NCI-H82 treated with DMSO at 0.1 percent for 48 hours (cell line): ENCODE measurements around the gene TOMM22.

Source experiments
- DNase-seq: peaks from one replicate; lab custom pipeline; 2025; ENCODE audit not compliant: unreplicated experiment; lab: John Stamatoyannopoulos, UW

The TOMM22 gene

GRCh38 chr22:38713921-38714320 is 32.2 kb downstream of the TOMM22 start:
- no peak for DNase-seq

GRCh38 chr22:38715176-38715764 is 33.5 kb downstream of the TOMM22 start:
- no peak for DNase-seq

- DNase-seq = no peak
Observed at GRCh38 chr22:38715852-38716251, 34.1 kb downstream of the TOMM22 start.

- DNase-seq = no peak
Observed at GRCh38 chr22:38716271-38716670, 34.5 kb downstream of the TOMM22 start.

GRCh38 chr22:38716826-38717225 is 35.1 kb downstream of the TOMM22 start:
- no peak for DNase-seq

- no peak for DNase-seq
Observed at GRCh38 chr22:38717244-38717643, 35.5 kb downstream of the TOMM22 start.

GRCh38 chr22:38718414-38718813 is 36.7 kb downstream of the TOMM22 start:
- DNase-seq = no peak

GRCh38 chr22:38719196-38719595 is 37.4 kb downstream of the TOMM22 start:
- no peak for DNase-seq

- no peak for DNase-seq
Observed at GRCh38 chr22:38720350-38720749, 38.6 kb downstream of the TOMM22 start.

- no peak for DNase-seq
Observed at GRCh38 chr22:38721551-38721950, 39.8 kb downstream of the TOMM22 start.

GRCh38 chr22:38724176-38724575 is 42.4 kb downstream of the TOMM22 start:
- DNase-seq = no peak

- DNase-seq = no peak
Observed at GRCh38 chr22:38724926-38725571, 43.3 kb downstream of the TOMM22 start.

GRCh38 chr22:38725900-38726655 is 44.3 kb downstream of the TOMM22 start:
- no peak for DNase-seq

- DNase-seq = no peak
Observed at GRCh38 chr22:38727123-38727522, 45.4 kb downstream of the TOMM22 start.

- DNase-seq = no peak
Observed at GRCh38 chr22:38727530-38728451, 46.0 kb downstream of the TOMM22 start.

- DNase-seq = no peak
Observed at GRCh38 chr22:38728871-38729796, 47.4 kb downstream of the TOMM22 start.

GRCh38 chr22:38729946-38730345 is 48.2 kb downstream of the TOMM22 start:
- DNase-seq = no peak

GRCh38 chr22:38730411-38730871 is 48.7 kb downstream of the TOMM22 start:
- DNase-seq = no peak

- DNase-seq = no peak
Observed at GRCh38 chr22:38731703-38732161, 50.0 kb downstream of the TOMM22 start.

GRCh38 chr22:38732251-38732815 is 50.6 kb downstream of the TOMM22 start:
- no peak for DNase-seq
